Measurements from ENCODE around the gene DUS1L. TPM values are rescaled to one million over a fixed set of nuclear protein-coding genes. Genes with fewer than 3 reads are reported as not detected.

DUS1L gene
- total and polyA plus RNA-seq, 8 donors, result 63.2 to 286 (median 116) TPM

- Histone ChIP-seq H3K36me3 (peaks cover 35 to 41% (median 39%) of the 10 kb centered on the region in 4 donors), H3K4me3 (peak overlapping the region; percentile 81 to 91 (median 88)), H3K27me3 (no peaks in the 10 kb centered on the region), H3K9me3 (no peaks in the 10 kb centered on the region), H3K4me1 (peaks cover 44 to 67% (median 59%) of the 10 kb centered on the region in 4 donors), H3K27ac (peak overlapping the region; percentile 91 to 99 (median 97))
- intact Hi-C loops (cut with DNase I; ENCODE audit: low total_unique reads), result no loop called here
- peak; percentile 58 to 79 for DNase-seq
- 1 to 10% (median 2%) methylated on average over 2 to 77 of the region's 77 CpGs for WGBS, 5 donors
- TF ChIP-seq POLR2A (IDR thresholded peaks at IDR 0.05) (no peak), POLR2AphosphoS5 (IDR thresholded peaks at IDR 0.05) (peak in 1 of 3 donors; percentile 19)
Measured at GRCh38 chr17:82097184-82097918, 31.7 kb upstream of the DUS1L start.

- no peak for DNase-seq
- H3K9me3 ChIP-seq, result no peaks in the 10 kb centered on the region
- intact Hi-C loops (cut with DNase I; ENCODE audit: low total_unique reads), result no loop called here
- H3K36me3 ChIP-seq, result peaks cover 41 to 47% (median 45%) of the 10 kb centered on the region in 4 donors
- 21 to 59% (median 37%) methylated on average over 4 to 8 of the region's 8 CpGs for WGBS, 5 donors
- no peak for TF ChIP-seq POLR2AphosphoS5 (IDR thresholded peaks at IDR 0.05)
- TF ChIP-seq CTCF (IDR thresholded peaks at IDR 0.05), result no peak
- TF ChIP-seq POLR2A (IDR thresholded peaks at IDR 0.05), result no peak
- no peak for TF ChIP-seq EP300 (IDR thresholded peaks at IDR 0.05)
- H3K4me1 ChIP-seq, result peaks cover 39 to 61% (median 55%) of the 10 kb centered on the region in 4 donors
- peak overlapping the region; percentile 81 to 91 (median 88) for H3K4me3 ChIP-seq
- H3K27me3 ChIP-seq, result no peaks in the 10 kb centered on the region
- peak overlapping the region; percentile 91 to 99 (median 97) for H3K27ac ChIP-seq
Measured at GRCh38 chr17:82096709-82097183, 31.1 kb upstream of the DUS1L start.

- Histone ChIP-seq H3K4me1 (peaks cover 32 to 54% (median 48%) of the 10 kb centered on the region in 4 donors), H3K9me3 (no peaks in the 10 kb centered on the region), H3K36me3 (peaks cover 48 to 54% (median 52%) of the 10 kb centered on the region in 4 donors), H3K4me3 (peak overlapping the region; percentile 81 to 91 (median 88)), H3K27ac (peak overlapping the region in 4 of 5 donors; percentile 91 to 98 (median 96)), H3K27me3 (no peaks in the 10 kb centered on the region)
- 48 to 90% (median 59%) methylated on average over 16 to 35 of the region's 35 CpGs for WGBS, 5 donors
- TF ChIP-seq CTCF (IDR thresholded peaks at IDR 0.05), result no peak
- no peak for DNase-seq
- intact Hi-C loops (cut with DNase I; ENCODE audit: low total_unique reads), result no loop called here
Measured at GRCh38 chr17:82095777-82096708, 30.4 kb upstream of the DUS1L start.

- no peak overlapping the region for H3K27ac ChIP-seq
- H3K4me3 ChIP-seq, result peak overlapping the region in 3 of 4 donors; percentile 81 to 89 (median 86)
- H3K36me3 ChIP-seq, result peaks cover 57 to 63% (median 61%) of the 10 kb centered on the region in 4 donors
- intact Hi-C loops (cut with DNase I; ENCODE audit: low total_unique reads), result no loop called here
- TF ChIP-seq POLR2AphosphoS5 (IDR thresholded peaks at IDR 0.05) (no peak), POLR2A (IDR thresholded peaks at IDR 0.05) (no peak), EP300 (IDR thresholded peaks at IDR 0.05) (no peak), CTCF (IDR thresholded peaks at IDR 0.05) (no peak)
- H3K4me1 ChIP-seq, result peaks cover 26 to 45% (median 39%) of the 10 kb centered on the region in 4 donors
- 79 to 88% (median 83%) methylated on average over 13 to 37 of the region's 37 CpGs for WGBS, 5 donors
- no peak for DNase-seq
- H3K9me3 ChIP-seq, result no peaks in the 10 kb centered on the region
- no peaks in the 10 kb centered on the region for H3K27me3 ChIP-seq
Measured at GRCh38 chr17:82094931-82095776, 29.6 kb upstream of the DUS1L start.

All from stomach (tissue), 9 donors.